Endothelial cell of umbilical vein (primary cell): ENCODE data around the gene GPR161. TPM values are rescaled to one million over a fixed set of nuclear protein-coding genes. Genes with fewer than 3 reads are reported as not detected.

ENCODE experiments used
- BruUV-seq: library from RNA; stranded (reverse); fragments of 400-500 nt; replicated peaks from 2 replicates; lab custom pipeline; 2021; lab: Mats Ljungman, UMichigan
- CTCF ChIA-PET: fragments of 300-600, 350-600 bp; sonication (Branson Sonifier 250); formaldehyde crosslinking; loops from one replicate; lab custom pipeline; 2021; ENCODE audit warnings: antibody characterized with exemption, inconsistent platforms; lab: Charles Lee
- POLR2A ChIA-PET: fragments of 300-600, 350-600 bp; sonication (Branson Sonifier 250); formaldehyde crosslinking; loops from one replicate; lab custom pipeline; 2021; ENCODE audit warnings: antibody characterized with exemption, inconsistent platforms; lab: Charles Lee
- DNase-seq: peaks from one replicate; pipeline ENCODE4 v3.0.0-alpha.2; 2011; ENCODE audit warnings: low read depth, low spot score
- FAIRE-seq: peaks from 2 replicates; lab custom pipeline; 2011; peaks lifted over from hg19 to GRCh38; lab: Jason Lieb, UNC
- H2AFZ ChIP-seq: 2 replicates; pipeline ENCODE4 v1.6.0; 2012; ENCODE audit warnings: low read depth, low read length, control low read depth, inconsistent platforms
- H3K27ac ChIP-seq: 2 replicates; pipeline ENCODE4 v1.5.1; 2011; ENCODE audit warnings: low read depth, mild to moderate bottlenecking, control low read depth, low read length, moderate library complexity; ENCODE audit not compliant: insufficient read depth
- H3K27me3 ChIP-seq, 2 experiments: 2 replicates each; pipeline versions ENCODE4 v1.6.0 to v1.6.1; 2011; ENCODE audit warnings: low read length in 2 of 2, mixed read lengths in 1 of 2; ENCODE audit not compliant: control insufficient read depth in 2 of 2, insufficient read depth in 2 of 2
- H3K36me3 ChIP-seq, 2 experiments: 2 replicates in 1 of 2; 3 replicates in 1 of 2; pipeline ENCODE4 v1.5.1; 2011; ENCODE audit warnings: low read length in 2 of 2, mild to moderate bottlenecking in 1 of 2, moderate library complexity in 1 of 2; ENCODE audit not compliant: control insufficient read depth in 2 of 2, insufficient read depth in 2 of 2; ENCODE audit errors: extremely low read depth in 1 of 2
- H3K4me1 ChIP-seq: 3 replicates; pipeline ENCODE4 v1.5.1; 2011; ENCODE audit warnings: mild to moderate bottlenecking, low read length; ENCODE audit not compliant: control insufficient read depth, insufficient read depth; ENCODE audit errors: extremely low read depth
- H3K4me2 ChIP-seq: 2 replicates; pipeline ENCODE4 v1.6.1; 2011; ENCODE audit warnings: low read length, control low read depth, mixed read lengths; ENCODE audit not compliant: insufficient read depth
- H3K4me3 ChIP-seq, 3 experiments: fragments of 200-600 bp in 1 of 3; sonication (generic), shearing (Covaris generic) in 1 of 3; replicated peaks in 1 of 3; 2 replicates each; pipeline ENCODE4 v1.5.1; 2011 to 2016; ENCODE audit warnings: control low read depth in 3 of 3, low read length in 3 of 3, mild to moderate bottlenecking in 2 of 3, inconsistent platforms in 1 of 3, low read depth in 1 of 3, moderate library complexity in 1 of 3; ENCODE audit not compliant: insufficient read depth in 1 of 3
- H3K79me2 ChIP-seq: 2 replicates; pipeline ENCODE4 v1.6.0; 2012; ENCODE audit warnings: low read length, inconsistent platforms; ENCODE audit not compliant: control insufficient read depth, insufficient read depth
- H3K9ac ChIP-seq: replicated peaks from 2 replicates; pipeline ENCODE3; 2011; ENCODE audit warnings: low read length, control low read depth; ENCODE audit not compliant: insufficient read depth; ENCODE audit errors: extremely low read depth
- H3K9me1 ChIP-seq: replicated peaks from 3 replicates; pipeline ENCODE4 v1.6.0; 2011; ENCODE audit warnings: mild to moderate bottlenecking, low read length; ENCODE audit not compliant: control insufficient read depth, insufficient read depth; ENCODE audit errors: extremely low read depth
- H3K9me3 ChIP-seq: replicated peaks from 2 replicates; pipeline ENCODE4 v1.5.1; 2012; ENCODE audit warnings: low read length, inconsistent platforms; ENCODE audit not compliant: control insufficient read depth, insufficient read depth
- H4K20me1 ChIP-seq: replicated peaks from 2 replicates; pipeline ENCODE3; 2011; ENCODE audit warnings: mild to moderate bottlenecking, low read length; ENCODE audit not compliant: control insufficient read depth, insufficient read depth; ENCODE audit errors: extremely low read depth
- EZH2 ChIP-seq: IDR thresholded peaks from 2 replicates; pipeline ENCODE4 v1.6.1; 2012; ENCODE audit warnings: borderline replicate concordance, low read depth, mild to moderate bottlenecking, moderate library complexity, low read length, inconsistent platforms; ENCODE audit not compliant: severe bottlenecking
- FOS ChIP-seq: IDR thresholded peaks from 2 replicates; pipeline ENCODE4 v1.6.1; 2011; ENCODE audit warnings: mild to moderate bottlenecking, low read length, moderate library complexity, borderline replicate concordance; ENCODE audit not compliant: insufficient read depth
- GATA2 ChIP-seq: IDR thresholded peaks from 2 replicates; pipeline ENCODE4 v1.7.0; 2011; ENCODE audit warnings: low read depth, mild to moderate bottlenecking, moderate library complexity, mixed read lengths, low read length; ENCODE audit not compliant: insufficient read length, insufficient read depth
- JUN ChIP-seq: IDR thresholded peaks from 2 replicates; pipeline ENCODE4 v1.6.1; 2011; ENCODE audit warnings: borderline replicate concordance, low read depth; ENCODE audit not compliant: insufficient read length, insufficient read depth
- MYC ChIP-seq: IDR thresholded peaks from one replicate; pipeline ENCODE4 v1.6.1; 2011; ENCODE audit warnings: mild to moderate bottlenecking, low read depth, low read length
- POLR2A ChIP-seq: IDR thresholded peaks from 2 replicates; pipeline ENCODE4 v1.6.1; 2012; ENCODE audit warnings: low read depth, mild to moderate bottlenecking, control low read depth, low read length
- POLR2AphosphoS5 ChIP-seq: IDR thresholded peaks from 2 replicates; pipeline ENCODE4 v1.6.1; 2012; ENCODE audit warnings: low read depth, mild to moderate bottlenecking, control low read depth, low read length, moderate library complexity; ENCODE audit not compliant: insufficient read depth
- dilution Hi-C: fragments of 300-500 bp; cut with MboI; formaldehyde crosslinking; loops from one replicate; pipeline ENCODE4 v1.15.0; 2019; ENCODE audit warnings: low sequenced_read_pairs; ENCODE audit not compliant: extremely low pct_ligation_motif_present
- intact Hi-C: fragments of 100-400 bp; cut with micrococcal nuclease; formaldehyde crosslinking; loops from one replicate; pipeline ENCODE4 v1.10.0; 2022
- polyA plus RNA-seq, 4 experiments: library from polyadenylated mRNA; depleted of rRNA in 3 of 4; stranded (reverse) in 3 of 4; unstranded in 1 of 4; fragments of >200 nt; gene quantifications; 2 replicates each; pipeline versions ENCODE4 v1.2.1 to v1.2.3, GENCODE V29; 2011 to 2012; ENCODE audit warnings: missing spikeins in 1 of 4
- total RNA-seq: library from RNA; stranded (reverse); gene quantifications from 2 replicates; pipeline ENCODE4 v1.2.3, GENCODE V29; 2021
- TF ChIP-seq, protein P1 (sequence below): IDR thresholded peaks from 2 replicates; pipeline ENCODE4 v1.6.1; 2011; ENCODE audit not compliant: insufficient read depth, insufficient read length
- TF ChIP-seq, protein P2 (sequence below), 2 donors: IDR thresholded peaks; 1 replicate in 1 of 2; 2 replicates in 1 of 2; pipeline ENCODE4 v1.5.1; 2011; ENCODE audit warnings: low read length in 2 of 2, mild to moderate bottlenecking in 2 of 2, moderate library complexity in 2 of 2, control low read depth in 1 of 2, inconsistent platforms in 1 of 2, low read depth in 1 of 2; ENCODE audit not compliant: insufficient read depth in 1 of 2; ENCODE audit errors: extremely low read depth in 1 of 2

The GPR161 gene
- total and polyA plus RNA-seq, 2 donors (not counting 3 experiments of a cell fraction or from before 2014, with no cell fraction given): 34.7 to 36.5 TPM

GRCh38 chr1:168042362-168042761 is 94.4 kb downstream of the GPR161 start:
- Histone ChIP-seq H3K9ac (no peak overlapping the region), H3K36me3 (peaks cover 2 to 5% of the 10 kb centered on the region in 2 experiments), H3K9me1 (peaks cover 2% of the 10 kb centered on the region), H3K4me2 (no peak overlapping the region), H3K27me3 (no peaks in the 10 kb centered on the region), H4K20me1 (no peaks in the 10 kb centered on the region), H3K79me2 (no peaks in the 10 kb centered on the region), H2AFZ (no peak overlapping the region), H3K4me1 (no peaks in the 10 kb centered on the region), H3K9me3 (no peaks in the 10 kb centered on the region), H3K4me3 (no peak overlapping the region), H3K27ac (no peak overlapping the region)
- TF ChIP-seq, protein P1, sequence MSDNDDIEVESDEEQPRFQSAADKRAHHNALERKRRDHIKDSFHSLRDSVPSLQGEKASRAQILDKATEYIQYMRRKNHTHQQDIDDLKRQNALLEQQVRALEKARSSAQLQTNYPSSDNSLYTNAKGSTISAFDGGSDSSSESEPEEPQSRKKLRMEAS: no peak
- no peak for TF ChIP-seq POLR2A
- TF ChIP-seq EZH2: no peak
- TF ChIP-seq JUN: no peak
- TF ChIP-seq, protein P2, sequence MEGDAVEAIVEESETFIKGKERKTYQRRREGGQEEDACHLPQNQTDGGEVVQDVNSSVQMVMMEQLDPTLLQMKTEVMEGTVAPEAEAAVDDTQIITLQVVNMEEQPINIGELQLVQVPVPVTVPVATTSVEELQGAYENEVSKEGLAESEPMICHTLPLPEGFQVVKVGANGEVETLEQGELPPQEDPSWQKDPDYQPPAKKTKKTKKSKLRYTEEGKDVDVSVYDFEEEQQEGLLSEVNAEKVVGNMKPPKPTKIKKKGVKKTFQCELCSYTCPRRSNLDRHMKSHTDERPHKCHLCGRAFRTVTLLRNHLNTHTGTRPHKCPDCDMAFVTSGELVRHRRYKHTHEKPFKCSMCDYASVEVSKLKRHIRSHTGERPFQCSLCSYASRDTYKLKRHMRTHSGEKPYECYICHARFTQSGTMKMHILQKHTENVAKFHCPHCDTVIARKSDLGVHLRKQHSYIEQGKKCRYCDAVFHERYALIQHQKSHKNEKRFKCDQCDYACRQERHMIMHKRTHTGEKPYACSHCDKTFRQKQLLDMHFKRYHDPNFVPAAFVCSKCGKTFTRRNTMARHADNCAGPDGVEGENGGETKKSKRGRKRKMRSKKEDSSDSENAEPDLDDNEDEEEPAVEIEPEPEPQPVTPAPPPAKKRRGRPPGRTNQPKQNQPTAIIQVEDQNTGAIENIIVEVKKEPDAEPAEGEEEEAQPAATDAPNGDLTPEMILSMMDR (IDR thresholded peaks at IDR 0.05; ENCODE audit: extremely low read depth in 1 of 2, insufficient read depth in 1 of 2, low read depth in 1 of 2, low read length in 2 of 2): no peak
- POLR2A ChIA-PET: no interaction called here
- dilution Hi-C loops: no loop called here
- intact Hi-C loops: no loop called here
- CTCF ChIA-PET: no interaction called here
- FAIRE-seq: no peak
- no peak for DNase-seq
- no TSS peak for BruUV-seq

- Histone ChIP-seq H3K36me3 (no peaks in the 10 kb centered on the region), H3K79me2 (no peaks in the 10 kb centered on the region), H3K9me3 (no peaks in the 10 kb centered on the region), H3K27ac (no peak overlapping the region), H4K20me1 (no peaks in the 10 kb centered on the region), H3K4me2 (no peak overlapping the region), H3K4me3 (no peak overlapping the region), H3K4me1 (no peaks in the 10 kb centered on the region), H3K9me1 (peaks cover 2% of the 10 kb centered on the region), H2AFZ (no peak overlapping the region), H3K9ac (no peak overlapping the region), H3K27me3 (no peaks in the 10 kb centered on the region)
- ChIA-PET POLR2A (no interaction called here), CTCF (no interaction called here)
- FAIRE-seq (no peak), DNase-seq (no peak)
- BruUV-seq: no TSS peak
- TF ChIP-seq FOS: no peak
- TF ChIP-seq GATA2: no peak
- TF ChIP-seq EZH2: no peak
- TF ChIP-seq POLR2AphosphoS5: no peak
- TF ChIP-seq POLR2A: no peak
- no peak for TF ChIP-seq JUN
- TF ChIP-seq MYC: no peak
- dilution Hi-C loops: no loop called here
- intact Hi-C loops: no loop called here
These were observed 101.4 kb downstream of the GPR161 start for GRCh38 chr1:168035345-168035744.
